ENCODE data around the gene DNM1L. TPM values are rescaled to one million over a fixed set of nuclear protein-coding genes. Genes with fewer than 3 reads are reported as not detected.

Gene DNM1L
- total RNA-seq, 1 experiment from 2014 or later: 102 TPM

GRCh38 chr12:32662665-32663064 is 16.4 kb upstream of the DNM1L start:
- CTCF ChIA-PET: interaction anchor here (1.0 kb wide), 1 partner anchor 10 kb away, joined by 10 read pairs; no protein-coding TSS in a partner anchor
- DNase-seq (ENCODE audit: low spot score): no peak

GRCh38 chr12:32666018-32666417 is 13.1 kb upstream of the DNM1L start:
- no TSS peak for BruUV-seq (replicated peaks)
- no peak overlapping the region for H3K27ac ChIP-seq (ENCODE audit: low read depth, low read length, poor library complexity, severe bottlenecking)
- no peak for TF ChIP-seq EZH2 (IDR thresholded peaks at IDR 0.05; ENCODE audit: borderline replicate concordance, low read depth, low read length, poor library complexity, severe bottlenecking)
- TF ChIP-seq CTCF (conservative IDR thresholded peaks at IDR 0.05; ENCODE audit: low read depth, low read length): no peak
- no peaks in the 10 kb centered on the region for H3K4me1 ChIP-seq (ENCODE audit: insufficient read depth, low read length, poor library complexity, severe bottlenecking)
- H3K36me3 ChIP-seq (ENCODE audit: insufficient read depth, low read length, poor library complexity, severe bottlenecking): no peaks in the 10 kb centered on the region
- intact Hi-C loops (cut with micrococcal nuclease; ENCODE audit: unreplicated experiment): no loop called here
- no peak for DNase-seq (ENCODE audit: low spot score)
- no peaks in the 10 kb centered on the region for H3K27me3 ChIP-seq (replicated peaks; ENCODE audit: insufficient read depth, low read depth, low read length, poor library complexity)
- peaks cover 5% of the 10 kb centered on the region for H3K9me3 ChIP-seq (ENCODE audit: low read depth, low read length, poor library complexity, severe bottlenecking)
- CTCF ChIA-PET: no interaction called here
- POLR2A ChIA-PET (ENCODE audit: low non-redundant PET): no interaction called here
- H3K4me3 ChIP-seq (ENCODE audit: low read depth, low read length, poor library complexity, severe bottlenecking): no peak overlapping the region

More at GRCh38 chr12:32662665-32663064, 16.4 kb upstream of the DNM1L start:
- no TSS peak for BruUV-seq (replicated peaks)
- no peak overlapping the region for H3K27ac ChIP-seq (ENCODE audit: low read depth, low read length, poor library complexity, severe bottlenecking)
- H3K9me3 ChIP-seq (ENCODE audit: low read depth, low read length, poor library complexity, severe bottlenecking): no peaks in the 10 kb centered on the region
- intact Hi-C loops (cut with micrococcal nuclease; ENCODE audit: unreplicated experiment): no loop called here
- TF ChIP-seq EZH2 (IDR thresholded peaks at IDR 0.05; ENCODE audit: borderline replicate concordance, low read depth, low read length, poor library complexity, severe bottlenecking): no peak
- no peaks in the 10 kb centered on the region for H3K27me3 ChIP-seq (replicated peaks; ENCODE audit: insufficient read depth, low read depth, low read length, poor library complexity)
- H3K4me1 ChIP-seq (ENCODE audit: insufficient read depth, low read length, poor library complexity, severe bottlenecking): no peaks in the 10 kb centered on the region
- no peak overlapping the region for H3K4me3 ChIP-seq (ENCODE audit: low read depth, low read length, poor library complexity, severe bottlenecking)
- H3K36me3 ChIP-seq (ENCODE audit: insufficient read depth, low read length, poor library complexity, severe bottlenecking): no peaks in the 10 kb centered on the region
- POLR2A ChIA-PET (ENCODE audit: low non-redundant PET): no interaction called here

- Histone ChIP-seq H3K36me3 (ENCODE audit: insufficient read depth, low read length, poor library complexity, severe bottlenecking) (no peaks in the 10 kb centered on the region), H3K27me3 (replicated peaks; ENCODE audit: insufficient read depth, low read depth, low read length, poor library complexity) (no peaks in the 10 kb centered on the region), H3K4me1 (ENCODE audit: insufficient read depth, low read length, poor library complexity, severe bottlenecking) (peaks cover 7% of the 10 kb centered on the region), H3K9me3 (ENCODE audit: low read depth, low read length, poor library complexity, severe bottlenecking) (peaks cover 5% of the 10 kb centered on the region), H3K27ac (ENCODE audit: low read depth, low read length, poor library complexity, severe bottlenecking) (no peak overlapping the region), H3K4me3 (ENCODE audit: low read depth, low read length, poor library complexity, severe bottlenecking) (no peak overlapping the region)
- no peak for DNase-seq (ENCODE audit: low spot score)
- TF ChIP-seq EZH2 (IDR thresholded peaks at IDR 0.05; ENCODE audit: borderline replicate concordance, low read depth, low read length, poor library complexity, severe bottlenecking): no peak
- no peak for TF ChIP-seq CTCF (conservative IDR thresholded peaks at IDR 0.05; ENCODE audit: low read depth, low read length)
- CTCF ChIA-PET: no interaction called here
- intact Hi-C loops (cut with micrococcal nuclease; ENCODE audit: unreplicated experiment): no loop called here
- no TSS peak for BruUV-seq (replicated peaks)
- POLR2A ChIA-PET (ENCODE audit: low non-redundant PET): no interaction called here
Measured at GRCh38 chr12:32669584-32669983, 9.5 kb upstream of the DNM1L start.

All from A673 (cell line).